GM23338 (cell line): ENCODE data around the gene FCRL4. TPM values are rescaled to one million over a fixed set of nuclear protein-coding genes. Genes with fewer than 3 reads are reported as not detected.

ENCODE experiments used
- ATAC-seq: fragments of 200-7000 bp; cut with Tn5 transposase; 3 replicates; pipeline ENCODE4 v1.9.1; 2020
- DNase-seq: peaks from one replicate; pipeline ENCODE4 v3.0.0-alpha.2; 2015; ENCODE audit warnings: low spot score
- H2AFZ ChIP-seq: fragments of 200-600 bp; sonication (generic); 2 replicates; pipeline ENCODE4 v1.8.0; 2016; ENCODE audit warnings: antibody characterized with exemption, mild to moderate bottlenecking, moderate library complexity
- H3F3A ChIP-seq: fragments of 200-600 bp; sonication (generic); replicated peaks from 2 replicates; pipeline ENCODE4 v1.8.0; 2017; ENCODE audit warnings: antibody characterized with exemption, mixed run types, low read depth
- H3K27ac ChIP-seq: fragments of 200-600 bp; sonication (generic); 2 replicates; pipeline ENCODE4 v1.6.1; 2016; ENCODE audit warnings: low read depth
- H3K27me3 ChIP-seq: fragments of 200-600 bp; sonication (generic); 2 replicates; pipeline ENCODE4 v1.8.0; 2016; ENCODE audit warnings: mild to moderate bottlenecking, mixed run types, moderate library complexity; ENCODE audit not compliant: insufficient read depth
- H3K36me3 ChIP-seq: fragments of 200-600 bp; sonication (generic); 2 replicates; pipeline ENCODE4 v1.8.0; 2016; ENCODE audit warnings: mild to moderate bottlenecking; ENCODE audit not compliant: insufficient read depth
- H3K4me1 ChIP-seq: fragments of 200-600 bp; sonication (generic); 2 replicates; pipeline ENCODE4 v1.8.0; 2016; ENCODE audit warnings: mild to moderate bottlenecking, moderate library complexity; ENCODE audit not compliant: insufficient read depth
- H3K4me2 ChIP-seq: fragments of 200-600 bp; sonication (generic); 2 replicates; pipeline ENCODE4 v1.7.1; 2017; ENCODE audit warnings: mixed run types
- H3K4me3 ChIP-seq: fragments of 200-600 bp; sonication (generic); 2 replicates; pipeline ENCODE4 v1.6.1; 2016; ENCODE audit warnings: mixed run types
- H3K79me2 ChIP-seq: fragments of 200-600 bp; sonication (generic); replicated peaks from 2 replicates; pipeline ENCODE4 v1.8.0; 2017; ENCODE audit warnings: mild to moderate bottlenecking; ENCODE audit not compliant: insufficient read depth
- H3K9me2 ChIP-seq: fragments of 200-600 bp; sonication (generic); 2 replicates; pipeline ENCODE4 v1.8.0; 2017; ENCODE audit not compliant: insufficient read depth
- H4K20me1 ChIP-seq: fragments of 200-600 bp; sonication (generic); replicated peaks from 2 replicates; pipeline ENCODE4 v1.8.0; 2017; ENCODE audit warnings: mild to moderate bottlenecking; ENCODE audit not compliant: insufficient read depth
- H3K27ac Mint-ChIP-seq: 2 replicates; pipeline ENCODE4 v1.8.0; 2020; ENCODE audit warnings: inconsistent platforms, mild to moderate bottlenecking, moderate library complexity, mixed read lengths
- H3K27me3 Mint-ChIP-seq: 3 replicates; pipeline ENCODE4 v1.8.0; 2022; ENCODE audit warnings: low read depth, mild to moderate bottlenecking, moderate library complexity, mixed read lengths, inconsistent platforms; ENCODE audit not compliant: insufficient read depth, poor library complexity
- H3K36me3 Mint-ChIP-seq: 3 replicates; pipeline ENCODE4 v1.8.0; 2021; ENCODE audit warnings: low read depth, mild to moderate bottlenecking, inconsistent platforms, moderate library complexity, mixed read lengths
- H3K4me1 Mint-ChIP-seq: 3 replicates; pipeline ENCODE4 v1.8.0; 2020; ENCODE audit warnings: mild to moderate bottlenecking, inconsistent platforms, mixed read lengths
- H3K4me3 Mint-ChIP-seq: 3 replicates; pipeline ENCODE4 v1.8.0; 2021; ENCODE audit warnings: moderate library complexity, mild to moderate bottlenecking, inconsistent platforms, mixed read lengths
- H3K9me3 Mint-ChIP-seq: 3 replicates; pipeline ENCODE4 v1.8.0; 2020; ENCODE audit warnings: moderate library complexity, mild to moderate bottlenecking, inconsistent platforms, mixed read lengths
- CTCF ChIP-seq, 2 experiments: fragments of 200-600 bp in 1 of 2; sonication (generic) in 1 of 2; conservative IDR thresholded peaks; 2 replicates each; pipeline versions ENCODE4 v1.5.1 to v1.6.1; 2016 to 2017; ENCODE audit warnings: antibody characterized with exemption in 2 of 2, low read depth in 2 of 2, mild to moderate bottlenecking in 2 of 2, moderate library complexity in 1 of 2
- ETS1 ChIP-seq: IDR thresholded peaks from 2 replicates; pipeline ENCODE4 v1.6.1; 2016; ENCODE audit warnings: antibody characterized with exemption
- EZH2 ChIP-seq: fragments of 200-600 bp; sonication (generic); IDR thresholded peaks from one replicate; pipeline ENCODE4 v1.8.0; 2017; ENCODE audit warnings: antibody characterized with exemption, mild to moderate bottlenecking, low read depth; ENCODE audit not compliant: unreplicated experiment
- EZH2phosphoT487 ChIP-seq: fragments of 200-600 bp; sonication (generic); IDR thresholded peaks from one replicate; pipeline ENCODE4 v1.8.1; 2018; ENCODE audit warnings: antibody characterized with exemption; ENCODE audit not compliant: unreplicated experiment
- JUNB ChIP-seq: IDR thresholded peaks from one replicate; pipeline ENCODE4 v1.6.1; 2016; ENCODE audit warnings: antibody characterized with exemption; ENCODE audit not compliant: unreplicated experiment
- NANOG ChIP-seq: IDR thresholded peaks from 2 replicates; pipeline ENCODE4 v1.6.1; 2016; ENCODE audit warnings: antibody characterized with exemption, borderline replicate concordance
- POLR2AphosphoS5 ChIP-seq: IDR thresholded peaks from 2 replicates; pipeline ENCODE4 v1.6.1; 2016; ENCODE audit warnings: antibody characterized with exemption, low read depth
- REST ChIP-seq: IDR thresholded peaks from one replicate; pipeline ENCODE4 v1.6.1; 2018; ENCODE audit warnings: antibody characterized with exemption; ENCODE audit not compliant: unreplicated experiment
- STAT1 ChIP-seq: IDR thresholded peaks from one replicate; pipeline ENCODE4 v1.6.1; 2016; ENCODE audit warnings: antibody characterized with exemption; ENCODE audit not compliant: unreplicated experiment
- ZNF114 ChIP-seq: fragments of 250-450 bp; sonication (Bioruptor Pico); IDR thresholded peaks from 2 replicates; pipeline ENCODE4 v1.5.0; 2020; ENCODE audit warnings: mild to moderate bottlenecking, moderate library complexity
- ZNF331 ChIP-seq: fragments of 250-450 bp; sonication (Bioruptor Pico); IDR thresholded peaks from 2 replicates; pipeline ENCODE4 v1.5.0; 2020; ENCODE audit warnings: low read depth, mild to moderate bottlenecking, moderate library complexity
- ZNF462 ChIP-seq: fragments of 250-450 bp; sonication (Bioruptor Pico); IDR thresholded peaks from 2 replicates; pipeline ENCODE4 v1.5.0; 2020; ENCODE audit warnings: mild to moderate bottlenecking, moderate library complexity
- polyA plus RNA-seq: library from polyadenylated mRNA; unstranded; fragments of >200 nt; fragmentation: Nextera tagmentation; extraction: Ambion mirVana; gene quantifications from 2 replicates; pipeline ENCODE4 v1.2.1, GENCODE V29; 2016
- total RNA-seq: library from RNA; depleted of rRNA; stranded (reverse); fragments of >200 nt; shearing (Covaris generic); gene quantifications from 2 replicates; pipeline ENCODE4 v1.2.3, GENCODE V29; 2014

The FCRL4 gene
- total and polyA plus RNA-seq, 2 experiments from 2014 or later = not detected

GRCh38 chr1:157639800-157640199 is 41.9 kb upstream of the FCRL4 start (continued):
- no peak for TF ChIP-seq ETS1

GRCh38 chr1:157628773-157629172 is 30.9 kb upstream of the FCRL4 start:
- Mint-ChIP-seq H3K4me1 (no peaks in the 10 kb centered on the region; the same call in 2 of the 3 replicates), H3K4me3 (no peak overlapping the region), H3K36me3 (no peaks in the 10 kb centered on the region), H3K27ac (no peak overlapping the region), H3K9me3 (no peaks in the 10 kb centered on the region), H3K27me3 (no peaks in the 10 kb centered on the region)
- no peak overlapping the region for H3K27ac ChIP-seq
- no peaks in the 10 kb centered on the region for H3F3A ChIP-seq
- no peaks in the 10 kb centered on the region for H3K4me1 ChIP-seq
- H3K27me3 ChIP-seq = no peaks in the 10 kb centered on the region
- no peak overlapping the region for H2AFZ ChIP-seq
- DNase-seq = no peak
- H3K4me3 ChIP-seq = no peak overlapping the region
- H4K20me1 ChIP-seq = no peaks in the 10 kb centered on the region
- H3K9me2 ChIP-seq = peaks cover 8% of the 10 kb centered on the region; the same call in 1 of the 2 replicates
- ATAC-seq = no peak
- H3K36me3 ChIP-seq = no peaks in the 10 kb centered on the region
- no peak overlapping the region for H3K4me2 ChIP-seq
- no peaks in the 10 kb centered on the region for H3K79me2 ChIP-seq
- TF ChIP-seq NANOG (no peak), EZH2phosphoT487 (no peak), POLR2AphosphoS5 (no peak), ZNF331 (no peak), JUNB (no peak), CTCF (conservative IDR thresholded peaks at IDR 0.05; ENCODE audit: low read depth in 2 of 2) (no peak), ZNF114 (CRISPR knock-in tag) (no peak), STAT1 (no peak), REST (no peak), ZNF462 (CRISPR knock-in tag) (no peak), ETS1 (no peak), EZH2 (no peak)
